Measurements from ENCODE around the gene PROKR1. TPM values are rescaled to one million over a fixed set of nuclear protein-coding genes. Genes with fewer than 3 reads are reported as not detected.

PROKR1 gene
- total and polyA plus RNA-seq, 10 donors = 0.02 to 0.09 (median 0.03) TPM; not detected in 7

GRCh38 chr2:68603059-68603458 is 40.3 kb upstream of the PROKR1 start:
- DNase-seq = no peak
- H3K27ac ChIP-seq = no peak overlapping the region
- 88 to 97% (median 94%) methylated on average over 1 of the region's 1 CpG for WGBS, 5 donors
- no peaks in the 10 kb centered on the region for H3K27me3 ChIP-seq (replicated peaks in 1 of 7)
- H3K4me3 ChIP-seq = no peak overlapping the region
- TF ChIP-seq POLR2AphosphoS5 (IDR thresholded peaks at IDR 0.05) (no peak), CTCF (IDR thresholded peaks at IDR 0.05 in 8 of 11, conservative IDR thresholded peaks at IDR 0.05 in 3 of 11) (no peak), POLR2A (IDR thresholded peaks at IDR 0.05) (no peak)
- H3K4me1 ChIP-seq = no peaks in the 10 kb centered on the region
- H3K9me3 ChIP-seq = peaks cover 0 to 44% (median 36%) of the 10 kb centered on the region in 8 donors
- intact Hi-C loops (cut with DNase I; ENCODE audit: low total_unique reads) = no loop called here
- no peaks in the 10 kb centered on the region for H3K36me3 ChIP-seq

GRCh38 chr2:68604077-68604476 is 39.3 kb upstream of the PROKR1 start:
- intact Hi-C loops (cut with DNase I; ENCODE audit: low total_unique reads) = no loop called here
- no peaks in the 10 kb centered on the region for H3K36me3 ChIP-seq
- 86 to 91% (median 90%) methylated on average over 3 of the region's 3 CpGs for WGBS, 5 donors
- DNase-seq = no peak
- H3K27ac ChIP-seq = no peak overlapping the region
- no peaks in the 10 kb centered on the region for H3K4me1 ChIP-seq
- TF ChIP-seq POLR2A (IDR thresholded peaks at IDR 0.05) (no peak), CTCF (IDR thresholded peaks at IDR 0.05 in 8 of 11, conservative IDR thresholded peaks at IDR 0.05 in 3 of 11) (no peak), POLR2AphosphoS5 (IDR thresholded peaks at IDR 0.05) (no peak)
- no peaks in the 10 kb centered on the region for H3K27me3 ChIP-seq (replicated peaks in 1 of 7)
- H3K9me3 ChIP-seq = peaks cover 0 to 48% (median 37%) of the 10 kb centered on the region in 8 donors
- no peak overlapping the region for H3K4me3 ChIP-seq

GRCh38 chr2:68605939-68606338 is 37.4 kb upstream of the PROKR1 start:
- Histone ChIP-seq H3K4me1 (no peaks in the 10 kb centered on the region), H3K36me3 (no peaks in the 10 kb centered on the region), H3K27ac (no peak overlapping the region), H3K4me3 (no peak overlapping the region), H3K27me3 (replicated peaks in 1 of 7) (no peaks in the 10 kb centered on the region), H3K9me3 (peaks cover 0 to 55% (median 40%) of the 10 kb centered on the region in 8 donors)
- no peak for TF ChIP-seq POLR2A (IDR thresholded peaks at IDR 0.05)
- no peak for TF ChIP-seq POLR2AphosphoS5 (IDR thresholded peaks at IDR 0.05)
- no peak for TF ChIP-seq CTCF (IDR thresholded peaks at IDR 0.05 in 8 of 11, conservative IDR thresholded peaks at IDR 0.05 in 3 of 11)
- no peak for DNase-seq
- intact Hi-C loops (cut with DNase I; ENCODE audit: low total_unique reads) = no loop called here
- 89 to 96% (median 94%) methylated on average over 1 of the region's 1 CpG for WGBS, 5 donors

GRCh38 chr2:68606759-68607158 is 36.6 kb upstream of the PROKR1 start:
- 88 to 95% (median 89%) methylated on average over 4 of the region's 4 CpGs for WGBS, 5 donors
- Histone ChIP-seq H3K36me3 (no peaks in the 10 kb centered on the region), H3K27ac (no peak overlapping the region)

More at GRCh38 chr2:68606759-68607158, 36.6 kb upstream of the PROKR1 start:
- intact Hi-C loops (cut with DNase I; ENCODE audit: low total_unique reads) = no loop called here
- peaks cover 0 to 50% (median 32%) of the 10 kb centered on the region in 8 donors for H3K9me3 ChIP-seq
- H3K27me3 ChIP-seq (replicated peaks in 1 of 7) = no peaks in the 10 kb centered on the region
- H3K4me1 ChIP-seq = no peaks in the 10 kb centered on the region
- no peak for DNase-seq
- TF ChIP-seq POLR2AphosphoS5 (IDR thresholded peaks at IDR 0.05) = no peak
- no peak for TF ChIP-seq POLR2A (IDR thresholded peaks at IDR 0.05)
- no peak for TF ChIP-seq CTCF (IDR thresholded peaks at IDR 0.05 in 8 of 11, conservative IDR thresholded peaks at IDR 0.05 in 3 of 11)
- no peak overlapping the region for H3K4me3 ChIP-seq

Measured in spleen (tissue), 11 donors.